Smooth muscle cell (in vitro differentiated cells): ENCODE measurements around the gene CNST. TPM values are rescaled to one million over a fixed set of nuclear protein-coding genes. Genes with fewer than 3 reads are reported as not detected.

ENCODE experiments used
- DNase-seq: peaks from one replicate; lab custom pipeline; 2025; ENCODE audit not compliant: unreplicated experiment; lab: John Stamatoyannopoulos, UW
- H2AFZ ChIP-seq: fragments of 200-600 bp; sonication (generic); 2 replicates; pipeline ENCODE4 v1.6.0; 2016; ENCODE audit warnings: antibody characterized with exemption, low read depth, mild to moderate bottlenecking
- H3F3A ChIP-seq: fragments of 200-600 bp; sonication (generic); 2 replicates; pipeline ENCODE4 v1.6.0; 2017; ENCODE audit warnings: antibody characterized with exemption, low read depth
- H3K27ac ChIP-seq: fragments of 200-600 bp; sonication (generic); 2 replicates; pipeline ENCODE4 v1.5.1; 2016; ENCODE audit warnings: low read depth, mild to moderate bottlenecking
- H3K27me3 ChIP-seq: fragments of 200-600 bp; sonication (generic); 2 replicates; pipeline ENCODE4 v1.6.1; 2016; ENCODE audit warnings: low read depth, mild to moderate bottlenecking
- H3K36me3 ChIP-seq: fragments of 200-600 bp; sonication (generic); 2 replicates; pipeline ENCODE4 v1.5.1; 2016; ENCODE audit warnings: low read depth
- H3K4me1 ChIP-seq: fragments of 200-600 bp; sonication (generic); 2 replicates; pipeline ENCODE4 v1.5.1; 2016; ENCODE audit warnings: low read depth
- H3K4me2 ChIP-seq: fragments of 200-600 bp; sonication (generic); 2 replicates; pipeline ENCODE4 v1.6.0; 2016; ENCODE audit warnings: mild to moderate bottlenecking
- H3K4me3 ChIP-seq: fragments of 200-600 bp; sonication (generic); 2 replicates; pipeline ENCODE4 v1.5.1; 2016; ENCODE audit warnings: mild to moderate bottlenecking
- H3K79me2 ChIP-seq: fragments of 200-600 bp; sonication (generic); 2 replicates; pipeline ENCODE4 v1.6.0; 2016; ENCODE audit warnings: low read depth, mild to moderate bottlenecking
- H3K9ac ChIP-seq: fragments of 200-600 bp; sonication (generic); 2 replicates; pipeline ENCODE4 v1.6.0; 2016; ENCODE audit warnings: low read depth
- H3K9me3 ChIP-seq: fragments of 200-600 bp; sonication (generic); replicated peaks from 2 replicates; pipeline ENCODE4 v1.5.1; 2016; ENCODE audit warnings: low read depth
- H4K20me1 ChIP-seq: fragments of 200-600 bp; sonication (generic); 2 replicates; pipeline ENCODE4 v1.6.0; 2016; ENCODE audit warnings: low read depth
- WGBS: methylation state at CpG from one replicate; pipeline ENCODE4 v1.1.7; 2016; ENCODE audit warnings: low lambda C conversion rate; 5-methylcytosine and 5-hydroxymethylcytosine counted together
- polyA plus RNA-seq: library from polyadenylated mRNA; unstranded; fragments of >200 nt; fragmentation: Nextera tagmentation; extraction: Ambion mirVana; gene quantifications from 2 replicates; pipeline ENCODE4 v1.2.1, GENCODE V29; 2016
- total RNA-seq: library from RNA; depleted of rRNA; stranded (reverse); fragments of >200 nt; gene quantifications from 2 replicates; pipeline ENCODE4 v1.2.3, GENCODE V29; 2014
- TF ChIP-seq, protein P1 (sequence below): fragments of 200-600 bp; sonication (generic); IDR thresholded peaks from 2 replicates; pipeline ENCODE4 v1.5.1; 2017; ENCODE audit warnings: borderline replicate concordance, mild to moderate bottlenecking, antibody characterized with exemption; ENCODE audit not compliant: insufficient read depth, poor library complexity, severe bottlenecking

CNST gene
- total and polyA plus RNA-seq, 2 experiments from 2014 or later = 6.7 to 16.9 TPM

DNA sequence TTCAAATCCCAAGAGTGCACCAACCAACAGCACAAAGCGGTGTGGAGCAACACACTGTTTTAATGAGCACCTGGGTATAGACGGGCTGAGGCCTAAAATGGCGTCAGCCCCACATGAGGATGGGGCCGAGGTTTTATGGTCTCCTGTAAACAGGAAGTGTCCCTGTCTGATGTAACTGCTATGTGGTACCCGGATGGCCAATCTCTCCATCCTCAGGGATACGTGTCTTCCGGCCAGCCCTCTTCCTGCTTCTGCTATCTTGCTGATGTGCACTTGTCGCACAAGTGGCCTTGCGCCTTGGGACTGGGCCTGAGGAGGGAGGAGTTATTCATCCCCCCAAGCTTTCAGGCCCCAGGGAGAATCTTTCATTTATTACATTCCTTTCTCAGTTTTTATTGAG, 73.5 kb downstream of the CNST start:
- no peak overlapping the region for H3K27ac ChIP-seq
- peaks cover 3% of the 10 kb centered on the region for H4K20me1 ChIP-seq
- no peak overlapping the region for H2AFZ ChIP-seq
- H3K9ac ChIP-seq = no peak overlapping the region
- H3F3A ChIP-seq = no peaks in the 10 kb centered on the region
- H3K4me2 ChIP-seq = no peak overlapping the region
- H3K4me1 ChIP-seq = no peaks in the 10 kb centered on the region
- no peaks in the 10 kb centered on the region for H3K9me3 ChIP-seq
- no peak for DNase-seq
- H3K79me2 ChIP-seq = no peaks in the 10 kb centered on the region
- no peak overlapping the region for H3K4me3 ChIP-seq
- no peaks in the 10 kb centered on the region for H3K27me3 ChIP-seq
- no peaks in the 10 kb centered on the region for H3K36me3 ChIP-seq
- TF ChIP-seq, protein P1, sequence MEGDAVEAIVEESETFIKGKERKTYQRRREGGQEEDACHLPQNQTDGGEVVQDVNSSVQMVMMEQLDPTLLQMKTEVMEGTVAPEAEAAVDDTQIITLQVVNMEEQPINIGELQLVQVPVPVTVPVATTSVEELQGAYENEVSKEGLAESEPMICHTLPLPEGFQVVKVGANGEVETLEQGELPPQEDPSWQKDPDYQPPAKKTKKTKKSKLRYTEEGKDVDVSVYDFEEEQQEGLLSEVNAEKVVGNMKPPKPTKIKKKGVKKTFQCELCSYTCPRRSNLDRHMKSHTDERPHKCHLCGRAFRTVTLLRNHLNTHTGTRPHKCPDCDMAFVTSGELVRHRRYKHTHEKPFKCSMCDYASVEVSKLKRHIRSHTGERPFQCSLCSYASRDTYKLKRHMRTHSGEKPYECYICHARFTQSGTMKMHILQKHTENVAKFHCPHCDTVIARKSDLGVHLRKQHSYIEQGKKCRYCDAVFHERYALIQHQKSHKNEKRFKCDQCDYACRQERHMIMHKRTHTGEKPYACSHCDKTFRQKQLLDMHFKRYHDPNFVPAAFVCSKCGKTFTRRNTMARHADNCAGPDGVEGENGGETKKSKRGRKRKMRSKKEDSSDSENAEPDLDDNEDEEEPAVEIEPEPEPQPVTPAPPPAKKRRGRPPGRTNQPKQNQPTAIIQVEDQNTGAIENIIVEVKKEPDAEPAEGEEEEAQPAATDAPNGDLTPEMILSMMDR = no peak
- WGBS = 95% methylated on average over 9 of the region's 9 CpGs

DNA sequence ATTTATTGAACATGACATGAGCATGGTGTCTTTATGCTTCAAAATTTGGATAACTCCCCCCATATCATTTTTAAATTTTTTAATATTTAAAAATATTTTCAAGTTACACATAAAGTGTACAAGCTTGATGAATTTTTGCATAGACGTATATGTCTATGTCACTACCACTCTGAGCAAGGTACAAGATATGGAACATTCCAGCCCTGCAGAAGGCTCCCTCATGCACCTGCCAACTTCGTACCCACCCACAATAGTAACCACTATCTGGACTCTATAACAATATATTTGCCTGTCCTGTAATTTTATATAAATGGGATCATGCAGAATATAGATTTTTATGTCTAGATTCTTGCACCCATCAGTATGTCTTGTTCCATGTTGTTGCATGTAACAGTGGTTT, 74.5 kb downstream of the CNST start:
- no peak overlapping the region for H3K4me3 ChIP-seq
- H3K36me3 ChIP-seq = no peaks in the 10 kb centered on the region
- no peak overlapping the region for H3K9ac ChIP-seq
- WGBS = 97% methylated on average over 2 of the region's 2 CpGs
- no peak overlapping the region for H3K4me2 ChIP-seq
- DNase-seq = no peak
- no peaks in the 10 kb centered on the region for H3K79me2 ChIP-seq
- no peaks in the 10 kb centered on the region for H3K4me1 ChIP-seq
- no peaks in the 10 kb centered on the region for H3K27me3 ChIP-seq
- TF ChIP-seq, protein P1 = no peak
- no peak overlapping the region for H2AFZ ChIP-seq
- no peaks in the 10 kb centered on the region for H3K9me3 ChIP-seq
- H3K27ac ChIP-seq = no peak overlapping the region
- no peaks in the 10 kb centered on the region for H3F3A ChIP-seq
- H4K20me1 ChIP-seq = peaks cover 3% of the 10 kb centered on the region

DNA sequence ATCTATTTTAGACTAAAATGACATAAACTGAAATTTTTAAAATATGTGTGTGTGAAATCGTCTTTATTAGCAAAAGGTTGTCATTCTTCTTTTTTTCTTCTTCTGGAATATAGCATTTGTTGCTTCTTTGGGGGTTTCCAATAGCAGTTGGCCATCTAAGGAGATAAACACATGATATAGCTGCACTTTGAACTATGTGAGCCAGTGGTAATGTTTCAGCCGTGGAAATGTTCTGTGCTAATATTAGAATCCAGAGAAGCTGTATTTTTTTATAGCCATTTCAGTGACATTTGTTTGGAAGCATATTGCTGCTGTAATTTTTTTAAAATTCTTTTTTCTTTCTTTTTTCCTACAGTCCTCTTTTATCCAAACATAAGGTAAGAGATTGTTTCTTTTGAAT, 75.1 kb downstream of the CNST start:
- Histone ChIP-seq H3K4me3 (no peak overlapping the region), H3F3A (no peaks in the 10 kb centered on the region), H2AFZ (no peak overlapping the region), H3K4me2 (no peak overlapping the region), H3K36me3 (no peaks in the 10 kb centered on the region), H3K79me2 (no peaks in the 10 kb centered on the region), H3K9me3 (no peaks in the 10 kb centered on the region), H4K20me1 (peaks cover 3% of the 10 kb centered on the region), H3K4me1 (no peaks in the 10 kb centered on the region), H3K27ac (no peak overlapping the region), H3K9ac (no peak overlapping the region), H3K27me3 (no peaks in the 10 kb centered on the region)
- DNase-seq = no peak
- TF ChIP-seq, protein P1 = no peak
- WGBS = 81% methylated on average over 2 of the region's 2 CpGs

DNA sequence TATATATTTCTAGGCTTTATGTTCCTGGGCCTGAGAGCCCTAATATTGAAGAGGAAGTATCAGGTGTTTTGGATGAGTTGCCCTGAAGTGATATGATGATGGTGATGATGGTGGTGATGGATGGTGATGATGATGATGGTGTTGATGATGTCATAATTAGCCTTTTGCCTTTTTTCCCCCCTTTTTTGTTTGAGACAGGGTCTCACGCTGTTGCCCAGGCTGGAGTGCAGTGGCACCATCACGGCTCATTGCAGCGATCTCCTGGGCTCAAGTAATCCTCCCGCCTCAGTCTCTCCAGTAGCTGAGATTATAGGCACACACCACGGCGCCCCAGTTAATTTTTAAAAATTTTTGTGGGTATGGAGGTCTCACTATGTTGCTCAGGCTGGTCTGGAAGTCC, 76.5 kb downstream of the CNST start:
- DNase-seq = no peak
- H3K9me3 ChIP-seq = no peaks in the 10 kb centered on the region
- peaks cover 3% of the 10 kb centered on the region for H4K20me1 ChIP-seq
- H3K4me2 ChIP-seq = no peak overlapping the region
- no peaks in the 10 kb centered on the region for H3K4me1 ChIP-seq
- TF ChIP-seq, protein P1 = no peak
- WGBS = 99% methylated on average over 5 of the region's 6 CpGs
- no peaks in the 10 kb centered on the region for H3F3A ChIP-seq
- H3K4me3 ChIP-seq = no peak overlapping the region
- no peaks in the 10 kb centered on the region for H3K79me2 ChIP-seq
- H3K9ac ChIP-seq = no peak overlapping the region
- H3K36me3 ChIP-seq = no peaks in the 10 kb centered on the region
- H3K27ac ChIP-seq = no peak overlapping the region
- H2AFZ ChIP-seq = no peak overlapping the region
- H3K27me3 ChIP-seq = no peaks in the 10 kb centered on the region
